Nasal cavity respiratory epithelium epithelial cell of viscerocranial mucosa (primary cell): ENCODE data around the gene DCHS1. TPM values are rescaled to one million over a fixed set of nuclear protein-coding genes. Genes with fewer than 3 reads are reported as not detected.

ENCODE experiments used
- total RNA-seq: library from RNA; depleted of rRNA; stranded (reverse); fragments of >200 nt; gene quantifications from 2 replicates; pipeline ENCODE4 v1.2.3, GENCODE V29; 2014

DCHS1 gene, protein sequence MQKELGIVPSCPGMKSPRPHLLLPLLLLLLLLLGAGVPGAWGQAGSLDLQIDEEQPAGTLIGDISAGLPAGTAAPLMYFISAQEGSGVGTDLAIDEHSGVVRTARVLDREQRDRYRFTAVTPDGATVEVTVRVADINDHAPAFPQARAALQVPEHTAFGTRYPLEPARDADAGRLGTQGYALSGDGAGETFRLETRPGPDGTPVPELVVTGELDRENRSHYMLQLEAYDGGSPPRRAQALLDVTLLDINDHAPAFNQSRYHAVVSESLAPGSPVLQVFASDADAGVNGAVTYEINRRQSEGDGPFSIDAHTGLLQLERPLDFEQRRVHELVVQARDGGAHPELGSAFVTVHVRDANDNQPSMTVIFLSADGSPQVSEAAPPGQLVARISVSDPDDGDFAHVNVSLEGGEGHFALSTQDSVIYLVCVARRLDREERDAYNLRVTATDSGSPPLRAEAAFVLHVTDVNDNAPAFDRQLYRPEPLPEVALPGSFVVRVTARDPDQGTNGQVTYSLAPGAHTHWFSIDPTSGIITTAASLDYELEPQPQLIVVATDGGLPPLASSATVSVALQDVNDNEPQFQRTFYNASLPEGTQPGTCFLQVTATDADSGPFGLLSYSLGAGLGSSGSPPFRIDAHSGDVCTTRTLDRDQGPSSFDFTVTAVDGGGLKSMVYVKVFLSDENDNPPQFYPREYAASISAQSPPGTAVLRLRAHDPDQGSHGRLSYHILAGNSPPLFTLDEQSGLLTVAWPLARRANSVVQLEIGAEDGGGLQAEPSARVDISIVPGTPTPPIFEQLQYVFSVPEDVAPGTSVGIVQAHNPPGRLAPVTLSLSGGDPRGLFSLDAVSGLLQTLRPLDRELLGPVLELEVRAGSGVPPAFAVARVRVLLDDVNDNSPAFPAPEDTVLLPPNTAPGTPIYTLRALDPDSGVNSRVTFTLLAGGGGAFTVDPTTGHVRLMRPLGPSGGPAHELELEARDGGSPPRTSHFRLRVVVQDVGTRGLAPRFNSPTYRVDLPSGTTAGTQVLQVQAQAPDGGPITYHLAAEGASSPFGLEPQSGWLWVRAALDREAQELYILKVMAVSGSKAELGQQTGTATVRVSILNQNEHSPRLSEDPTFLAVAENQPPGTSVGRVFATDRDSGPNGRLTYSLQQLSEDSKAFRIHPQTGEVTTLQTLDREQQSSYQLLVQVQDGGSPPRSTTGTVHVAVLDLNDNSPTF (N-terminal part only)
- under 0.01 and 0.21 TPM in 2 replicates for total RNA-seq

GRCh38 chr11:6655790-6656583 is at the start of gene DCHS1:
TSS of gene DCHS1 (minus strand) at chr11:6655809. CDS start at chr11:6641613, 14,196 bp downstream.

DNA sequence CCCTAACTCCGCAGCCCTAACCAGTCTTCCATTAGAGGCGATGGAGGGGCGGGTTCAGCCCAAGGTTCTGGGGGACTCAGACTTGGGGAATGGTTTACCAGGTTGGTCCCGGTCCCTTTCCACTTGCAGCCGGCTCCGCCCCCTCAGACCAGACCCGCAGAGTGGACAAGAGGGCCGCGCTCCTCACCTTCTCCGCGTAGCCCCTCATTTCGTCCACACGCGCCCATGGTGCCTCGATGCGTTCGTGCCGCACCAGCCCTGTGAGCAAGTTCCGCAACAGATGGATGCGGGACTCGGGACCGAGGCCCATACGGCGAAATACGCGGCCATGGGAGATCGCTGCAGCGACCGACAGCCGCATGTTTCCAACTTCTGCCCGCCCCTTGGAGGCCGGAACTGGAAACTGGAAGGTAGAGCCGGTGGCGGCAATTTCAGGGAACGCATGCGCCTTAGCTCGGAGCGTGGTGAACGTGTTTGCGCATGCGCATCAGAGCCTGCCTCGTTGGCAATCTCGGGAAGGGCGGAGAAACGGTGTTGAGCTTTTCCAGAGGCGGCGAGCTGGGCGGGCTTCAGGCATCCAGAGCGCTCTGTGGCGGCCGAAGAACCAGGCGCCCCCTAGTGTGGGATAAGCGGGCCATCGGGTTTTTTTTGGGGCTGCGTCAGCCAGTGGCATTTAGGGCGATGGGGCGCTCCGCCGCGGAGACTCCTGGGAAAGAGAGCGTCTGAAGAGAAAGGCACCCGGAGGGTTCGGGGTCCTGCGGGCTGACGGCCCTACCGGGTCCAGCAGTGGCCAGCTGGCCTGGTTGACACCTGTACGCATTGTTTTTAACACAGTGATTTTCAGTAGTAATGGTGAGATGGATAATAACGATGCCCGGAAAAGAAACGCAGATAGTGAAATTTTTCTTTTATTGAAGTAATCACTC is 27.6 kb upstream of the DCHS1 start, which contains the start of gene MRPL17:
Gene MRPL17 (minus strand): TSS at position 405 of the 926 bp plus-strand sequence. CDS start 44 bp downstream, at position 361.

GRCh38 chr11:6619004-6619745 is 36.4 kb downstream of the DCHS1 start, which contains the start of gene TPP1:
TSS of gene TPP1 (minus strand) at chr11:6619422. CDS start at chr11:6619400, 22 bp downstream.

GRCh38 chr11:6612213-6613041 is 43.2 kb downstream of the DCHS1 start, which contains the start of gene TAF10:
TSS of gene TAF10 (minus strand) at chr11:6612216. CDS start at chr11:6612189, 27 bp downstream.

GRCh38 chr11:6603287-6604080 is 52.1 kb downstream of the DCHS1 start, which contains the start of the genes ILK and RRP8:
TSS of gene ILK (plus strand) at chr11:6603774. CDS start at chr11:6604272, 498 bp downstream.
TSS of gene RRP8 (minus strand) at chr11:6603616. CDS start at chr11:6603502, 114 bp downstream.

Other genes starting within 250 kb of the DCHS1 start
- 0.34 and 2.2 TPM in 2 replicates for gene APBB1, start 236.7 kb downstream of the DCHS1 start, total RNA-seq
- 0.34 and 1.00 TPM in 2 replicates for gene HPX, start 214.8 kb downstream of the DCHS1 start, total RNA-seq
- 10.6 and 21.4 TPM in 2 replicates for gene TRIM3, start 181.9 kb downstream of the DCHS1 start, total RNA-seq
- gene ARFIP2, start 174.5 kb downstream of the DCHS1 start, total RNA-seq: 46.9 and 50.9 TPM in 2 replicates
- 44.8 and 51.8 TPM in 2 replicates for gene TIMM10B, start 174.3 kb downstream of the DCHS1 start, total RNA-seq
- 4.4 and 7.3 TPM in 2 replicates for gene DNHD1, start 158.5 kb downstream of the DCHS1 start, total RNA-seq
- 14.7 and 18.0 TPM in 2 replicates for gene RRP8, start 52.2 kb downstream of the DCHS1 start, total RNA-seq
- 42.7 and 77.8 TPM in 2 replicates for gene ILK, start 52.0 kb downstream of the DCHS1 start, total RNA-seq
- 27.2 and 39.6 TPM in 2 replicates for gene TAF10, start 43.6 kb downstream of the DCHS1 start, total RNA-seq
- gene TPP1, start 36.4 kb downstream of the DCHS1 start, total RNA-seq: 46.5 and 172 TPM in 2 replicates
- 25.1 and 52.3 TPM in 2 replicates for gene MRPL17, start 27.5 kb upstream of the DCHS1 start, total RNA-seq
- gene OR2AG2, start 116.2 kb upstream of the DCHS1 start, total RNA-seq: under 0.01 and 0.07 TPM in 2 replicates
- not detected in 2 replicates for gene OR2AG1, start 127.2 kb upstream of the DCHS1 start, total RNA-seq
- under 0.01 and 0.14 TPM in 2 replicates for gene OR6A2, start 143.9 kb upstream of the DCHS1 start, total RNA-seq
- gene OR10A5, start 189.9 kb upstream of the DCHS1 start, total RNA-seq: not detected in 2 replicates
- gene OR10A2, start 207.2 kb upstream of the DCHS1 start, total RNA-seq: not detected in 2 replicates
- not detected in 2 replicates for gene OR10A4, start 220.8 kb upstream of the DCHS1 start, total RNA-seq
- gene OR2D2, start 236.7 kb upstream of the DCHS1 start, total RNA-seq: under 0.01 and 0.21 TPM in 2 replicates